GM19025 (cell line): Measurements from ENCODE around the gene AP4B1.
A peak's percentile ranks its signal among the peaks of the same experiment; 100 is the strongest.
"Not testable (repeated sequence)": the region's sequence is repeated elsewhere in the genome, so short reads cannot be mapped to it uniquely, and the experiment has no call there.

ENCODE experiments used
- ATAC-seq: cut with Tn5 transposase; IDR thresholded peaks from one replicate; pipeline ENCODE4 v1.9.1; 2021; ENCODE audit warnings: mild to moderate bottlenecking, low read depth, moderate library complexity; ENCODE audit not compliant: unreplicated experiment

Gene AP4B1

GRCh38 chr1:113904674-113905434 is at the start of gene AP4B1, which contains the start of gene DCLRE1B:
TSS of gene AP4B1 (minus strand) at chr1:113904799. CDS start at chr1:113904717, 82 bp downstream.
TSS of gene DCLRE1B (plus strand) at chr1:113905326. CDS start at chr1:113905587, 261 bp downstream.
- peak; percentile 90 for ATAC-seq

- ATAC-seq = no peak
Measured at GRCh38 chr1:113951719-113952118, 47.1 kb upstream of the AP4B1 start.

GRCh38 chr1:113950908-113951307 is 46.3 kb upstream of the AP4B1 start:
- ATAC-seq = no peak

GRCh38 chr1:113949007-113949406 is 44.4 kb upstream of the AP4B1 start:
- no peak for ATAC-seq

GRCh38 chr1:113948151-113948550 is 43.6 kb upstream of the AP4B1 start:
- not testable (repeated sequence) for ATAC-seq

GRCh38 chr1:113947388-113948107 is 42.9 kb upstream of the AP4B1 start:
- no peak for ATAC-seq

GRCh38 chr1:113946678-113947387 is 42.2 kb upstream of the AP4B1 start:
- ATAC-seq = no peak

- no peak for ATAC-seq
Measured at GRCh38 chr1:113946112-113946511, 41.5 kb upstream of the AP4B1 start.

GRCh38 chr1:113945329-113945728 is 40.7 kb upstream of the AP4B1 start:
- ATAC-seq = no peak

GRCh38 chr1:113943028-113943811 is 38.6 kb upstream of the AP4B1 start:
- no peak for ATAC-seq

GRCh38 chr1:113942527-113942926 is 37.9 kb upstream of the AP4B1 start:
- ATAC-seq = no peak

- no peak for ATAC-seq
Measured at GRCh38 chr1:113941245-113941559, 36.6 kb upstream of the AP4B1 start.

- no peak for ATAC-seq
Measured at GRCh38 chr1:113940365-113941244, 36.0 kb upstream of the AP4B1 start.

- no peak for ATAC-seq
Measured at GRCh38 chr1:113938192-113938591, 33.6 kb upstream of the AP4B1 start.

- no peak for ATAC-seq
Measured at GRCh38 chr1:113937146-113937545, 32.5 kb upstream of the AP4B1 start.

- no peak for ATAC-seq
Measured at GRCh38 chr1:113935970-113936369, 31.4 kb upstream of the AP4B1 start.

GRCh38 chr1:113935176-113935575 is 30.6 kb upstream of the AP4B1 start:
- no peak for ATAC-seq

GRCh38 chr1:113934511-113935055 is 30.0 kb upstream of the AP4B1 start:
- no peak for ATAC-seq

- ATAC-seq = no peak
Measured at GRCh38 chr1:113934006-113934405, 29.4 kb upstream of the AP4B1 start.
